GM12878 (cell line): Measurements from ENCODE around the gene DCK. TPM values are rescaled to one million over a fixed set of nuclear protein-coding genes. Genes with fewer than 3 reads are reported as not detected.

Experiments
- ATAC-seq: fragments of 200-7000 bp; cut with Tn5 transposase; 3 replicates; pipeline ENCODE4 v1.9.1; 2020; ENCODE audit warnings: mild to moderate bottlenecking, moderate library complexity
- BruUV-seq: library from RNA; stranded (reverse); fragments of 400-500 nt; replicated peaks from 2 replicates; lab custom pipeline; 2021; lab: Mats Ljungman, UMichigan
- CTCF ChIA-PET: fragments of 300-600 bp; sonication (Branson Sonifier 250); formaldehyde crosslinking; extraction: SDS; loops from one replicate; lab custom pipeline; 2021; ENCODE audit warnings: inconsistent platforms; lab: Yijun Ruan, JAX
- POLR2A ChIA-PET: fragments of 350-600 bp; formaldehyde crosslinking; extraction: SDS; loops from one replicate; lab custom pipeline; 2021; ENCODE audit warnings: inconsistent platforms; lab: Charles Lee
- RAD21 ChIA-PET: fragments of 300-600 bp; sonication (Branson Sonifier 250); formaldehyde crosslinking; loops from one replicate; lab custom pipeline; 2023; ENCODE audit warnings: antibody characterized with exemption; ENCODE audit not compliant: unreplicated experiment; lab: Charles Lee
- SMC1A ChIA-PET: fragments of 300-600 bp; sonication (Branson Sonifier 250); formaldehyde crosslinking; loops from one replicate; lab custom pipeline; 2023; ENCODE audit not compliant: unreplicated experiment, uncharacterized antibody; lab: Charles Lee
- DNase-seq: peaks from one replicate; pipeline ENCODE4 v3.0.0-alpha.2; 2011; ENCODE audit warnings: low read depth, low spot score
- FAIRE-seq: peaks from 3 replicates; lab custom pipeline; 2011; peaks lifted over from hg19 to GRCh38; lab: Jason Lieb, UNC
- H2AFZ ChIP-seq: 2 replicates; pipeline ENCODE4 v1.6.0; 2011; ENCODE audit warnings: low read depth, low read length, control low read depth; ENCODE audit not compliant: control insufficient read depth
- H3K27ac ChIP-seq: 2 replicates; pipeline ENCODE4 v1.5.1; 2011; ENCODE audit warnings: control low read depth; ENCODE audit not compliant: control insufficient read depth, insufficient read depth
- H3K27me3 ChIP-seq, 2 experiments: replicated peaks in 1 of 2; 2 replicates each; pipeline versions ENCODE4 v1.6.0 to v1.6.1; 2011; ENCODE audit warnings: low read length in 1 of 2; ENCODE audit not compliant: control insufficient read depth in 2 of 2, insufficient read depth in 2 of 2
- H3K36me3 ChIP-seq, 2 experiments: 2 replicates each; pipeline ENCODE4 v1.5.1; 2011; ENCODE audit warnings: low read length in 1 of 2; ENCODE audit not compliant: control insufficient read depth in 2 of 2, insufficient read depth in 2 of 2
- H3K4me1 ChIP-seq: 2 replicates; pipeline ENCODE4 v1.6.1; 2011; ENCODE audit warnings: mild to moderate bottlenecking, low read length, moderate library complexity, mixed read lengths; ENCODE audit not compliant: control insufficient read depth, insufficient read depth
- H3K4me2 ChIP-seq: 2 replicates; pipeline ENCODE4 v1.6.0; 2011; ENCODE audit warnings: control low read depth; ENCODE audit not compliant: control insufficient read depth, insufficient read depth
- H3K4me3 ChIP-seq: fragments of 200-600 bp; sonication (generic); 2 replicates; pipeline ENCODE4 v1.5.1; 2016
- H3K79me2 ChIP-seq: 2 replicates; pipeline ENCODE4 v1.6.0; 2011; ENCODE audit warnings: low read length; ENCODE audit not compliant: control insufficient read depth, insufficient read depth
- H3K9ac ChIP-seq: 2 replicates; pipeline ENCODE4 v1.8.0; 2011; ENCODE audit warnings: low read length, control low read depth, mixed read lengths; ENCODE audit not compliant: control insufficient read depth, insufficient read depth
- H3K9me3 ChIP-seq: replicated peaks from 3 replicates; pipeline ENCODE4 v1.5.1; 2011; ENCODE audit warnings: mild to moderate bottlenecking, low read length; ENCODE audit not compliant: control insufficient read depth, insufficient read depth
- H4K20me1 ChIP-seq: 2 replicates; pipeline ENCODE4 v1.6.0; 2011; ENCODE audit not compliant: control insufficient read depth, insufficient read depth
- ATF3 ChIP-seq: IDR thresholded peaks from 2 replicates; pipeline ENCODE4 v1.6.1; 2011; ENCODE audit warnings: low read depth, mild to moderate bottlenecking, low read length, moderate library complexity, borderline replicate concordance; ENCODE audit errors: extremely low read depth
- MEF2A ChIP-seq: IDR thresholded peaks from 2 replicates; pipeline ENCODE4 v1.6.1; 2011; ENCODE audit warnings: low read depth, mild to moderate bottlenecking, low read length, moderate library complexity; ENCODE audit not compliant: insufficient read depth
- MEF2B ChIP-seq: fragments of 450-650 bp; IDR thresholded peaks from 2 replicates; pipeline ENCODE4 v1.6.1; 2018; ENCODE audit warnings: mild to moderate bottlenecking, moderate library complexity; ENCODE audit not compliant: partially characterized antibody, poor library complexity, severe bottlenecking
- SMARCA5 ChIP-seq: fragments of 450-650 bp; IDR thresholded peaks from 2 replicates; pipeline ENCODE4 v1.6.1; 2017; ENCODE audit warnings: mild to moderate bottlenecking
- WGBS: methylation state at CpG from one replicate; pipeline ENCODE4 v1.1.6; 2016; ENCODE audit warnings: low lambda C conversion rate; ENCODE audit not compliant: insufficient replicate concordance, insufficient coverage; ENCODE audit errors: missing lambda C conversion rate; 5-methylcytosine and 5-hydroxymethylcytosine counted together
- in situ Hi-C: fragments of 300-500 bp; cut with MboI; formaldehyde crosslinking; loops from 9 replicates; pipeline ENCODE4 v1.14.3; 2018; ENCODE audit warnings: mixed read lengths
- intact Hi-C: fragments of 100-400 bp; cut with micrococcal nuclease; formaldehyde crosslinking; loops from one replicate; pipeline ENCODE4 v1.14.2; 2022; ENCODE audit not compliant: unreplicated experiment
- polyA plus RNA-seq, 11 experiments: library from polyadenylated mRNA; depleted of rRNA in 4 of 11; unstranded in 6 of 11; stranded (reverse) in 5 of 11; fragments of >200 nt; fragmentation: Nextera tagmentation in 4 of 11; fragmentation: Illumina TruSeq in 1 of 11; extraction: Ambion mirVana in 4 of 11; extraction: Trizol in 1 of 11; gene quantifications; 1 replicate in 1 of 11; 2 replicates in 10 of 11; pipeline versions ENCODE4 v1.2.1 to v1.2.3, GENCODE V29; 2011 to 2016; ENCODE audit warnings: inconsistent platforms in 2 of 11, missing spikeins in 2 of 11, low read depth in 1 of 11
- total RNA-seq, 4 experiments: library from RNA; depleted of rRNA in 3 of 4; stranded (reverse); fragments of >200 nt in 3 of 4; fragmentation: Illumina TruSeq in 1 of 4; extraction: Trizol in 1 of 4; gene quantifications; 2 replicates each; pipeline versions ENCODE4 v1.2.1 to v1.2.3, GENCODE V29; 2013 to 2021
- TF ChIP-seq, protein P1 (sequence below): fragments of 450-650 bp; formaldehyde crosslinking; IDR thresholded peaks from 2 replicates; pipeline ENCODE4 v1.5.0; 2022; ENCODE audit warnings: mild to moderate bottlenecking, missing genetic modification characterization

The DCK gene
- total and polyA plus RNA-seq, 10 of the 15 experiments (the other 5 are each of a cell fraction or from before 2014, with no cell fraction given) = 20.0 to 69.4 (median 26.2) TPM

DNA sequence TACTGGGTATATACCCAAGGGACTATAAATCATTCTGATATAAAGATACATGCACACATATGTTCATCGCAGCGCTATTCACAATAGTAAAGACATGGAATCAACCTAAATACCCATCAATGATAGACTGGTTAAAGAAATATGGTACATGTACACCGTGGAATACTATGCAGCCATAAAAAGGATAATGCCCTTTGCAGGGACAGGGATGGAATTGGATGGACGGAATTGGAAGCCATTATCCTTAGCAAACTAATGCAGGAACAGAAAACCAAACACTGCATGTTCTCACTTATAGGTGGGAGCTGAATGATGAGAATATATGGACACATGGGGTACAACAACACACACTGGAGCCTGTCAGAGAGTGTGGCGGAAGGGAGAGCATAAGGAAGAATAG, 55.9 kb downstream of the DCK start:
- H3K79me2 ChIP-seq = no peaks in the 10 kb centered on the region
- no peak overlapping the region for H3K4me3 ChIP-seq
- in situ Hi-C loops (no loop called here), intact Hi-C loops (no loop called here)
- RAD21 ChIA-PET = no interaction called here
- SMC1A ChIA-PET = no interaction called here
- H3K27ac ChIP-seq = no peak overlapping the region
- H3K4me1 ChIP-seq = no peaks in the 10 kb centered on the region
- WGBS = 31% methylated on average over 5 of the region's 5 CpGs
- H3K36me3 ChIP-seq = no peaks in the 10 kb centered on the region
- POLR2A ChIA-PET = no interaction called here
- no TSS peak for BruUV-seq
- TF ChIP-seq ATF3 = no peak
- TF ChIP-seq MEF2B = no peak
- no peak for TF ChIP-seq MEF2A
- TF ChIP-seq, protein P1, sequence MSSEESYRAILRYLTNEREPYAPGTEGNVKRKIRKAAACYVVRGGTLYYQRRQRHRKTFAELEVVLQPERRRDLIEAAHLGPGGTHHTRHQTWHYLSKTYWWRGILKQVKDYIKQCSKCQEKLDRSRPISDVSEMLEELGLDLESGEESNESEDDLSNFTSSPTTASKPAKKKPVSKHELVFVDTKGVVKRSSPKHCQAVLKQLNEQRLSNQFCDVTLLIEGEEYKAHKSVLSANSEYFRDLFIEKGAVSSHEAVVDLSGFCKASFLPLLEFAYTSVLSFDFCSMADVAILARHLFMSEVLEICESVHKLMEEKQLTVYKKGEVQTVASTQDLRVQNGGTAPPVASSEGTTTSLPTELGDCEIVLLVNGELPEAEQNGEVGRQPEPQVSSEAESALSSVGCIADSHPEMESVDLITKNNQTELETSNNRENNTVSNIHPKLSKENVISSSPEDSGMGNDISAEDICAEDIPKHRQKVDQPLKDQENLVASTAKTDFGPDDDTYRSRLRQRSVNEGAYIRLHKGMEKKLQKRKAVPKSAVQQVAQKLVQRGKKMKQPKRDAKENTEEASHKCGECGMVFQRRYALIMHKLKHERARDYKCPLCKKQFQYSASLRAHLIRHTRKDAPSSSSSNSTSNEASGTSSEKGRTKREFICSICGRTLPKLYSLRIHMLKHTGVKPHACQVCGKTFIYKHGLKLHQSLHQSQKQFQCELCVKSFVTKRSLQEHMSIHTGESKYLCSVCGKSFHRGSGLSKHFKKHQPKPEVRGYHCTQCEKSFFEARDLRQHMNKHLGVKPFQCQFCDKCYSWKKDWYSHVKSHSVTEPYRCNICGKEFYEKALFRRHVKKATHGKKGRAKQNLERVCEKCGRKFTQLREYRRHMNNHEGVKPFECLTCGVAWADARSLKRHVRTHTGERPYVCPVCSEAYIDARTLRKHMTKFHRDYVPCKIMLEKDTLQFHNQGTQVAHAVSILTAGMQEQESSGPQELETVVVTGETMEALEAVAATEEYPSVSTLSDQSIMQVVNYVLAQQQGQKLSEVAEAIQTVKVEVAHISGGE = no peak
- no peak for TF ChIP-seq SMARCA5
- no peaks in the 10 kb centered on the region for H3K9me3 ChIP-seq
- no peak overlapping the region for H3K4me2 ChIP-seq
- ATAC-seq (no peak), DNase-seq (no peak), FAIRE-seq (no peak)
- CTCF ChIA-PET = no interaction called here
- no peaks in the 10 kb centered on the region for H4K20me1 ChIP-seq
- H3K27me3 ChIP-seq = no peaks in the 10 kb centered on the region
- H3K9ac ChIP-seq = no peak overlapping the region
- H2AFZ ChIP-seq = no peak overlapping the region
